ENCODE measurements around the gene SLC22A23.

SLC22A23 gene

GRCh38 chr6:3330199-3330598 lies 126.7 kb downstream of the SLC22A23 start:
- no peak for FAIRE-seq

- no peak for FAIRE-seq
Observed at GRCh38 chr6:3329393-3330051, 127.3 kb downstream of the SLC22A23 start.

- FAIRE-seq, result no peak
Observed at GRCh38 chr6:3328796-3329195, 128.1 kb downstream of the SLC22A23 start.

- FAIRE-seq, result no peak
Observed at GRCh38 chr6:3328145-3328544, 128.7 kb downstream of the SLC22A23 start.

GRCh38 chr6:3327403-3327802 lies 129.4 kb downstream of the SLC22A23 start:
- no peak for FAIRE-seq

- FAIRE-seq, result no peak
Observed at GRCh38 chr6:3326981-3327380, 129.9 kb downstream of the SLC22A23 start.

GRCh38 chr6:3326184-3326971 lies 130.5 kb downstream of the SLC22A23 start:
- no peak for FAIRE-seq

GRCh38 chr6:3325210-3325609 lies 131.6 kb downstream of the SLC22A23 start:
- no peak for FAIRE-seq

GRCh38 chr6:3324262-3324942 lies 132.4 kb downstream of the SLC22A23 start:
- FAIRE-seq, result no peak

GRCh38 chr6:3323696-3324261 lies 133.1 kb downstream of the SLC22A23 start:
- FAIRE-seq, result no peak

GRCh38 chr6:3323148-3323547 lies 133.7 kb downstream of the SLC22A23 start:
- FAIRE-seq, result no peak

GRCh38 chr6:3322366-3322890 lies 134.4 kb downstream of the SLC22A23 start:
- no peak for FAIRE-seq

- no peak for FAIRE-seq
Observed at GRCh38 chr6:3321875-3322274, 135.0 kb downstream of the SLC22A23 start.

GRCh38 chr6:3321042-3321441 lies 135.8 kb downstream of the SLC22A23 start:
- no peak for FAIRE-seq

GRCh38 chr6:3320238-3320811 lies 136.5 kb downstream of the SLC22A23 start:
- no peak for FAIRE-seq

GRCh38 chr6:3319610-3320200 lies 137.1 kb downstream of the SLC22A23 start:
- FAIRE-seq, result no peak

- no peak for FAIRE-seq
Observed at GRCh38 chr6:3318821-3319540, 137.9 kb downstream of the SLC22A23 start.

- FAIRE-seq, result no peak
Observed at GRCh38 chr6:3318226-3318625, 138.6 kb downstream of the SLC22A23 start.

- FAIRE-seq, result no peak
Observed at GRCh38 chr6:3317741-3318211, 139.1 kb downstream of the SLC22A23 start.

- no peak for FAIRE-seq
Observed at GRCh38 chr6:3316818-3317217, 140.0 kb downstream of the SLC22A23 start.

- FAIRE-seq, result no peak
Observed at GRCh38 chr6:3316331-3316730, 140.5 kb downstream of the SLC22A23 start.

- FAIRE-seq, result no peak
Observed at GRCh38 chr6:3315841-3316240, 141.0 kb downstream of the SLC22A23 start.
